ENCODE results near the gene MYBPC1. TPM values are rescaled to one million over a fixed set of nuclear protein-coding genes. Genes with fewer than 3 reads are reported as not detected.

MYBPC1 gene
- total RNA-seq, 1 experiment from 2014 or later = not detected

- no peak overlapping the region for H3T11ph ChIP-seq (ENCODE audit: low read length)
- no peak overlapping the region for H3K14ac ChIP-seq (ENCODE audit: insufficient read depth, low read length)
- H4K20me1 ChIP-seq (ENCODE audit: control insufficient read depth, insufficient read depth, insufficient read length) = no peaks in the 10 kb centered on the region
- no peak overlapping the region for H3K27ac ChIP-seq (ENCODE audit: insufficient read length, low read depth, low read length)
- H3K27me3 ChIP-seq (ENCODE audit: insufficient read depth, low read length) = no peaks in the 10 kb centered on the region
- Mint-ChIP-seq H3K9me3 (no peaks in the 10 kb centered on the region), H3K36me3 (ENCODE audit: insufficient read depth in 1 of 3, low read depth in 3 of 3) (no peaks in the 10 kb centered on the region), H3K4me1 (no peaks in the 10 kb centered on the region), H3K27me3 (ENCODE audit: low read depth) (no peaks in the 10 kb centered on the region), H3K27ac (no peak overlapping the region), H3K4me3 (no peak overlapping the region)
- no peak overlapping the region for H3K18ac ChIP-seq (ENCODE audit: insufficient read length, low read depth, low read length)
- H3K79me2 ChIP-seq (ENCODE audit: insufficient read depth, low read length) = no peaks in the 10 kb centered on the region
- H2BK20ac ChIP-seq (ENCODE audit: low read depth, low read length, poor library complexity, severe bottlenecking) = no peak overlapping the region
- no peak overlapping the region for H2BK15ac ChIP-seq (ENCODE audit: low read depth, low read length)
- no peak overlapping the region for H3K4me2 ChIP-seq (ENCODE audit: insufficient read depth, insufficient read length, low read length)
- no peak overlapping the region for H4K91ac ChIP-seq (ENCODE audit: insufficient read length, low read depth, low read length)
- no peak overlapping the region for H2AFZ ChIP-seq (ENCODE audit: low read length)
- no peaks in the 10 kb centered on the region for H3K4me1 ChIP-seq (ENCODE audit: insufficient read depth, low read length)
- TF ChIP-seq, protein P1, sequence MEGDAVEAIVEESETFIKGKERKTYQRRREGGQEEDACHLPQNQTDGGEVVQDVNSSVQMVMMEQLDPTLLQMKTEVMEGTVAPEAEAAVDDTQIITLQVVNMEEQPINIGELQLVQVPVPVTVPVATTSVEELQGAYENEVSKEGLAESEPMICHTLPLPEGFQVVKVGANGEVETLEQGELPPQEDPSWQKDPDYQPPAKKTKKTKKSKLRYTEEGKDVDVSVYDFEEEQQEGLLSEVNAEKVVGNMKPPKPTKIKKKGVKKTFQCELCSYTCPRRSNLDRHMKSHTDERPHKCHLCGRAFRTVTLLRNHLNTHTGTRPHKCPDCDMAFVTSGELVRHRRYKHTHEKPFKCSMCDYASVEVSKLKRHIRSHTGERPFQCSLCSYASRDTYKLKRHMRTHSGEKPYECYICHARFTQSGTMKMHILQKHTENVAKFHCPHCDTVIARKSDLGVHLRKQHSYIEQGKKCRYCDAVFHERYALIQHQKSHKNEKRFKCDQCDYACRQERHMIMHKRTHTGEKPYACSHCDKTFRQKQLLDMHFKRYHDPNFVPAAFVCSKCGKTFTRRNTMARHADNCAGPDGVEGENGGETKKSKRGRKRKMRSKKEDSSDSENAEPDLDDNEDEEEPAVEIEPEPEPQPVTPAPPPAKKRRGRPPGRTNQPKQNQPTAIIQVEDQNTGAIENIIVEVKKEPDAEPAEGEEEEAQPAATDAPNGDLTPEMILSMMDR (conservative IDR thresholded peaks at IDR 0.05) = no peak
- no peak overlapping the region for H3K4ac ChIP-seq (ENCODE audit: low read depth, low read length)
- no peak overlapping the region for H3K56ac ChIP-seq (ENCODE audit: insufficient read length, low read depth, low read length)
- no peak for DNase-seq
- no peak overlapping the region for H4K5ac ChIP-seq (ENCODE audit: insufficient read length, low read depth, low read length)
- H4K8ac ChIP-seq (replicated peaks; ENCODE audit: insufficient read length, low read depth, low read length) = no peak overlapping the region
- H3K79me1 ChIP-seq (ENCODE audit: insufficient read depth, low read depth, low read length, poor library complexity, severe bottlenecking) = no peaks in the 10 kb centered on the region
- H3K9me3 ChIP-seq (ENCODE audit: control insufficient read depth, low read depth, low read length) = no peaks in the 10 kb centered on the region
- no peak overlapping the region for H3K9ac ChIP-seq (ENCODE audit: extremely low read depth, insufficient read length, low read length)
- H2BK5ac ChIP-seq (ENCODE audit: insufficient read length, low read length) = no peak overlapping the region
- no peak overlapping the region for H2AK5ac ChIP-seq (ENCODE audit: insufficient read length, low read length)
- no peaks in the 10 kb centered on the region for H3K23me2 ChIP-seq (ENCODE audit: insufficient read length, low read depth, low read length, poor library complexity, severe bottlenecking)
- no peak overlapping the region for H3K23ac ChIP-seq (ENCODE audit: insufficient read length, low read depth, low read length)
- WGBS (ENCODE audit: extremely low coverage, insufficient read length, low lambda C conversion rate) = no CpG with 5 or more reads among the region's 4 CpGs
- no peak overlapping the region for H2BK12ac ChIP-seq (ENCODE audit: insufficient read length, low read depth, low read length)
- no peak overlapping the region for H2BK120ac ChIP-seq (ENCODE audit: low read depth, low read length, poor library complexity, severe bottlenecking)
Measured at GRCh38 chr12:101722392-101722791, 127.6 kb downstream of the MYBPC1 start.
